Caco-2 (cell line): Measurements from ENCODE around the gene RFX7. TPM values are rescaled to one million over a fixed set of nuclear protein-coding genes. Genes with fewer than 3 reads are reported as not detected.

Experiments used
- BruUV-seq: library from RNA; stranded (reverse); fragments of 400-500 nt; replicated peaks from 2 replicates; lab custom pipeline; 2021; lab: Mats Ljungman, UMichigan
- CTCF ChIA-PET: fragments of 300-600 bp; sonication (Branson Sonifier 250); formaldehyde crosslinking; loops from one replicate; lab custom pipeline; 2022; ENCODE audit warnings: antibody characterized with exemption; lab: Charles Lee
- POLR2A ChIA-PET: fragments of 300-600 bp; sonication (Branson Sonifier 250); formaldehyde crosslinking; loops from one replicate; lab custom pipeline; 2022; ENCODE audit warnings: antibody characterized with exemption; lab: Charles Lee
- DNase-seq, 2 experiments: peaks; one replicate each; pipeline versions ENCODE4 v3.0.0 to v3.0.0-alpha.2; 2020 to 2022
- H3K27me3 ChIP-seq: replicated peaks from 2 replicates; pipeline ENCODE4 v1.6.0; 2011; ENCODE audit warnings: low read length; ENCODE audit not compliant: control insufficient read depth, insufficient read depth
- H3K36me3 ChIP-seq: 2 replicates; pipeline ENCODE4 v1.5.1; 2011; ENCODE audit warnings: low read length; ENCODE audit not compliant: control insufficient read depth, insufficient read depth
- H3K4me1 ChIP-seq: fragments of 250-450 bp; sonication (Bioruptor Pico); 2 replicates; pipeline ENCODE4 v1.5.1; 2020; ENCODE audit warnings: mild to moderate bottlenecking
- H3K4me3 ChIP-seq: 2 replicates; pipeline ENCODE4 v1.5.1; 2011; ENCODE audit warnings: low read depth, mild to moderate bottlenecking, control low read depth, low read length
- H3K9me3 ChIP-seq: fragments of 250-450 bp; sonication (Bioruptor Pico); 2 replicates; pipeline ENCODE4 v1.5.1; 2020; ENCODE audit warnings: mild to moderate bottlenecking, moderate library complexity
- H3K27ac Mint-ChIP-seq: one replicate; pipeline ENCODE4 v1.8.0; 2022; ENCODE audit warnings: mixed read lengths; ENCODE audit not compliant: unreplicated experiment
- H3K27me3 Mint-ChIP-seq: one replicate; pipeline ENCODE4 v1.8.0; 2022; ENCODE audit warnings: mixed read lengths; ENCODE audit not compliant: insufficient read depth, unreplicated experiment
- H3K36me3 Mint-ChIP-seq: one replicate; pipeline ENCODE4 v1.8.0; 2022; ENCODE audit warnings: mild to moderate bottlenecking, mixed read lengths; ENCODE audit not compliant: insufficient read depth, unreplicated experiment
- H3K4me1 Mint-ChIP-seq: one replicate; pipeline ENCODE4 v1.8.0; 2022; ENCODE audit warnings: low read depth, mixed read lengths; ENCODE audit not compliant: unreplicated experiment
- H3K4me3 Mint-ChIP-seq: one replicate; pipeline ENCODE4 v1.8.0; 2022; ENCODE audit warnings: mild to moderate bottlenecking, moderate library complexity, mixed read lengths; ENCODE audit not compliant: unreplicated experiment
- H3K9me3 Mint-ChIP-seq: one replicate; pipeline ENCODE4 v1.8.0; 2022; ENCODE audit warnings: mixed read lengths; ENCODE audit not compliant: unreplicated experiment
- CTCF ChIP-seq, 2 experiments: fragments of 200-600 bp in 1 of 2; IDR thresholded peaks; 1 replicate in 1 of 2; 2 replicates in 1 of 2; pipeline versions ENCODE4 v1.5.1 to v1.8.0; 2011 to 2022; ENCODE audit warnings: antibody characterized with exemption in 1 of 2, control low read depth in 1 of 2, inconsistent platforms in 1 of 2, low read depth in 1 of 2, low read length in 1 of 2, mild to moderate bottlenecking in 1 of 2, moderate library complexity in 1 of 2; ENCODE audit not compliant: insufficient read depth in 1 of 2, severe bottlenecking in 1 of 2, unreplicated experiment in 1 of 2
- intact Hi-C: fragments of 100-400 bp; cut with micrococcal nuclease; formaldehyde crosslinking; loops from one replicate; pipeline ENCODE4 v1.10.0; 2022; ENCODE audit not compliant: unreplicated experiment
- total RNA-seq: library from RNA; stranded (reverse); gene quantifications from 2 replicates; pipeline ENCODE4 v1.2.3, GENCODE V29; 2022

Gene RFX7
- total RNA-seq, 1 experiment from 2014 or later = 8.7 TPM

- CTCF ChIA-PET = interaction anchor here (0.5 kb wide), 1 partner anchor 925 kb away, joined by 3 read pairs; no protein-coding TSS in a partner anchor
- Mint-ChIP-seq H3K27me3 (no peaks in the 10 kb centered on the region), H3K27ac (no peak overlapping the region), H3K4me1 (no peaks in the 10 kb centered on the region), H3K9me3 (peaks cover 9% of the 10 kb centered on the region), H3K4me3 (no peak overlapping the region), H3K36me3 (no peaks in the 10 kb centered on the region)
- POLR2A ChIA-PET = no interaction called here
- no TSS peak for BruUV-seq
- no peak for DNase-seq
- Histone ChIP-seq H3K4me3 (no peak overlapping the region), H3K36me3 (no peaks in the 10 kb centered on the region), H3K4me1 (no peaks in the 10 kb centered on the region), H3K9me3 (peaks cover 6% of the 10 kb centered on the region; the same call in 1 of the 2 replicates), H3K27me3 (no peaks in the 10 kb centered on the region)
- no peak for TF ChIP-seq CTCF (IDR thresholded peaks at IDR 0.05; ENCODE audit: insufficient read depth in 1 of 2, low read depth in 1 of 2, low read length in 1 of 2, severe bottlenecking in 1 of 2, unreplicated experiment in 1 of 2)
- intact Hi-C loops = no loop called here
These were observed 115.6 kb downstream of the RFX7 start for GRCh38 chr15:56128081-56128480.

DNA sequence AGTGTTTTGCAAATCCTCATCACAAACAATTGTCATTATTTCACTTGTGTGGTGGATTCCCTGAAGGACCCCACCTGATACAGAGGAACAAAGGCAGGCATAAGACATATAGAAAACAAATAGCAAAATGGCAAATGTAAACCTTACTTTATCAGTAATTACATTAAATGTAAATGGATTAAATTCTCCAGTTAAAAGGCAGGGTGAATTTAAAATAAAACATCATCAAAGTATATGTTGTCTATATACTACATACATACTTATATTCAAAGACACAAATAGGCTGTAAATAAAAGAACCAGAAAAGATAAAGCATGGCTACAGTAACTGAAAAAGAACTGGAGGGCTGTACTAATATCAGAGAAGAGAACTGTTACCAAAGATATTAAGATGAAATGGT lies 117.3 kb downstream of the RFX7 start:
- H3K4me1 Mint-ChIP-seq = no peaks in the 10 kb centered on the region
- TF ChIP-seq CTCF (IDR thresholded peaks at IDR 0.05; ENCODE audit: insufficient read depth in 1 of 2, low read depth in 1 of 2, low read length in 1 of 2, severe bottlenecking in 1 of 2, unreplicated experiment in 1 of 2) = no peak
- H3K9me3 Mint-ChIP-seq = peaks cover 9% of the 10 kb centered on the region
- no peaks in the 10 kb centered on the region for H3K27me3 ChIP-seq
- H3K4me1 ChIP-seq = no peaks in the 10 kb centered on the region
- DNase-seq = no peak
- POLR2A ChIA-PET = no interaction called here
- BruUV-seq = no TSS peak
- intact Hi-C loops = no loop called here
- H3K27me3 Mint-ChIP-seq = no peaks in the 10 kb centered on the region
- peaks cover 6% of the 10 kb centered on the region; the same call in 1 of the 2 replicates for H3K9me3 ChIP-seq
- CTCF ChIA-PET = no interaction called here
- H3K27ac Mint-ChIP-seq = no peak overlapping the region
- no peak overlapping the region for H3K4me3 ChIP-seq
- no peaks in the 10 kb centered on the region for H3K36me3 Mint-ChIP-seq
- H3K4me3 Mint-ChIP-seq = no peak overlapping the region
- H3K36me3 ChIP-seq = no peaks in the 10 kb centered on the region

GRCh38 chr15:56124391-56124790 lies 119.3 kb downstream of the RFX7 start:
- ChIA-PET POLR2A (no interaction called here), CTCF (no interaction called here)
- H3K9me3 ChIP-seq = peaks cover 18% of the 10 kb centered on the region
- H3K4me3 Mint-ChIP-seq = no peak overlapping the region
- no peaks in the 10 kb centered on the region for H3K4me1 Mint-ChIP-seq
- intact Hi-C loops = no loop called here
- BruUV-seq = no TSS peak
- H3K9me3 Mint-ChIP-seq = peaks cover 11% of the 10 kb centered on the region
- no peaks in the 10 kb centered on the region for H3K27me3 ChIP-seq
- no peaks in the 10 kb centered on the region for H3K36me3 ChIP-seq
- H3K4me3 ChIP-seq = no peak overlapping the region
- no peak overlapping the region for H3K27ac Mint-ChIP-seq
- H3K4me1 ChIP-seq = no peaks in the 10 kb centered on the region
- H3K36me3 Mint-ChIP-seq = no peaks in the 10 kb centered on the region
- TF ChIP-seq CTCF (IDR thresholded peaks at IDR 0.05; ENCODE audit: insufficient read depth in 1 of 2, low read depth in 1 of 2, low read length in 1 of 2, severe bottlenecking in 1 of 2, unreplicated experiment in 1 of 2) = no peak
- no peaks in the 10 kb centered on the region for H3K27me3 Mint-ChIP-seq
- no peak for DNase-seq
